HAP-1 (cell line): ENCODE data around the gene KLK8.

Experiments used
- DNase-seq, 2 experiments: peaks; one replicate each; pipeline ENCODE4 v3.0.0-alpha.2; 2016 to 2020; ENCODE audit warnings: low spot score in 2 of 2
- H3K27me3 ChIP-seq: fragments of 250-450 bp; sonication (Bioruptor Pico); 2 replicates; pipeline ENCODE4 v1.5.1; 2020; ENCODE audit warnings: low read depth, mild to moderate bottlenecking, moderate library complexity
- H3K36me3 ChIP-seq: fragments of 250-450 bp; sonication (Bioruptor Pico); replicated peaks from 2 replicates; pipeline ENCODE4 v1.5.1; 2020; ENCODE audit warnings: mild to moderate bottlenecking
- H3K4me1 ChIP-seq: fragments of 250-450 bp; sonication (Bioruptor Pico); 2 replicates; pipeline ENCODE4 v1.5.1; 2020; ENCODE audit warnings: mild to moderate bottlenecking
- H3K4me3 ChIP-seq: fragments of 250-450 bp; sonication (Bioruptor Pico); 2 replicates; pipeline ENCODE4 v1.5.1; 2020; ENCODE audit warnings: mild to moderate bottlenecking, moderate library complexity
- H3K9me3 ChIP-seq: fragments of 250-450 bp; sonication (Bioruptor Pico); 2 replicates; pipeline ENCODE4 v1.5.1; 2020; ENCODE audit warnings: mild to moderate bottlenecking, moderate library complexity
- in situ Hi-C: fragments of 300-500 bp; cut with MboI; formaldehyde crosslinking; loops from 3 replicates; pipeline ENCODE4 v1.14.3; 2020; ENCODE audit warnings: low sequenced_read_pairs, inconsistent platforms, mixed read lengths

Gene KLK8

GRCh38 chr19:50969413-50969760 lies 32.0 kb downstream of the KLK8 start, which contains the start of gene KLK6:
Gene KLK6 (minus strand): TSS chr19:50969591. CDS start chr19:50968104, 1,487 bp downstream.
- Histone ChIP-seq H3K36me3 (no peaks in the 10 kb centered on the region), H3K4me3 (no peak within 1 kb of the TSS), H3K9me3 (no peaks in the 10 kb centered on the region), H3K27me3 (peaks cover 5% of the 10 kb centered on the region; the same call in 1 of the 2 replicates), H3K4me1 (no peaks in the 10 kb centered on the region)
- in situ Hi-C loops: no loop called here
- DNase-seq: no peak

GRCh38 chr19:50968716-50969412 lies 32.5 kb downstream of the KLK8 start:
- Histone ChIP-seq H3K4me1 (no peaks in the 10 kb centered on the region), H3K36me3 (no peaks in the 10 kb centered on the region), H3K9me3 (no peaks in the 10 kb centered on the region), H3K27me3 (peaks cover 3% of the 10 kb centered on the region; the same call in 1 of the 2 replicates), H3K4me3 (no peak overlapping the region)
- in situ Hi-C loops: no loop called here
- no peak for DNase-seq

GRCh38 chr19:50967929-50968715 lies 33.3 kb downstream of the KLK8 start:
- DNase-seq: no peak
- H3K36me3 ChIP-seq: no peaks in the 10 kb centered on the region
- H3K4me3 ChIP-seq: no peak overlapping the region
- no peaks in the 10 kb centered on the region for H3K4me1 ChIP-seq
- H3K9me3 ChIP-seq: no peaks in the 10 kb centered on the region
- H3K27me3 ChIP-seq: peaks cover 3% of the 10 kb centered on the region; the same call in 1 of the 2 replicates
- in situ Hi-C loops: no loop called here

- Histone ChIP-seq H3K9me3 (no peaks in the 10 kb centered on the region), H3K27me3 (no peaks in the 10 kb centered on the region; the same call in 1 of the 2 replicates), H3K36me3 (no peaks in the 10 kb centered on the region), H3K4me1 (no peaks in the 10 kb centered on the region), H3K4me3 (no peak overlapping the region)
- in situ Hi-C loops: no loop called here
- no peak for DNase-seq
These were observed 37.1 kb downstream of the KLK8 start for GRCh38 chr19:50964266-50964665.

- DNase-seq: no peak
- Histone ChIP-seq H3K4me1 (no peaks in the 10 kb centered on the region), H3K4me3 (no peak overlapping the region), H3K9me3 (no peaks in the 10 kb centered on the region), H3K27me3 (no peaks in the 10 kb centered on the region), H3K36me3 (no peaks in the 10 kb centered on the region)
- in situ Hi-C loops: no loop called here
These were observed 38.0 kb downstream of the KLK8 start for GRCh38 chr19:50963381-50963780.

- DNase-seq: no peak
- Histone ChIP-seq H3K9me3 (no peaks in the 10 kb centered on the region), H3K27me3 (no peaks in the 10 kb centered on the region), H3K36me3 (no peaks in the 10 kb centered on the region), H3K4me3 (no peak overlapping the region), H3K4me1 (no peaks in the 10 kb centered on the region)
- in situ Hi-C loops: no loop called here
These were observed 39.2 kb downstream of the KLK8 start for GRCh38 chr19:50962245-50962644.

- DNase-seq: no peak
- Histone ChIP-seq H3K4me3 (no peak overlapping the region), H3K4me1 (no peaks in the 10 kb centered on the region), H3K27me3 (peaks cover 3% of the 10 kb centered on the region; the same call in 1 of the 2 replicates), H3K36me3 (no peaks in the 10 kb centered on the region), H3K9me3 (no peaks in the 10 kb centered on the region)
- in situ Hi-C loops: no loop called here
These were observed 41.5 kb downstream of the KLK8 start for GRCh38 chr19:50959731-50960500.

GRCh38 chr19:50957587-50957986 lies 43.8 kb downstream of the KLK8 start:
- Histone ChIP-seq H3K4me3 (no peak overlapping the region), H3K27me3 (peaks cover 5% of the 10 kb centered on the region; the same call in 1 of the 2 replicates)
- in situ Hi-C loops: no loop called here

GRCh38 chr19:50952910-50953309 lies 48.5 kb downstream of the KLK8 start, which contains the start of gene KLK5:
Gene KLK5 (minus strand): TSS chr19:50953038. CDS start chr19:50952657, 381 bp downstream.
- in situ Hi-C loops: no loop called here
- no peak for DNase-seq
- Histone ChIP-seq H3K4me1 (no peaks in the 10 kb centered on the region), H3K9me3 (no peaks in the 10 kb centered on the region), H3K4me3 (no peak within 1 kb of the TSS), H3K27me3 (peaks cover 5% of the 10 kb centered on the region; the same call in 1 of the 2 replicates), H3K36me3 (no peaks in the 10 kb centered on the region)

More at GRCh38 chr19:50957587-50957986, 43.8 kb downstream of the KLK8 start:
- Histone ChIP-seq H3K4me1 (no peaks in the 10 kb centered on the region), H3K36me3 (no peaks in the 10 kb centered on the region), H3K9me3 (no peaks in the 10 kb centered on the region)
- DNase-seq: no peak

- no peaks in the 10 kb centered on the region for H3K9me3 ChIP-seq
- H3K4me3 ChIP-seq: no peak overlapping the region
- H3K36me3 ChIP-seq: no peaks in the 10 kb centered on the region
- H3K27me3 ChIP-seq: 0 out of 2 replicates have a peak, but pooled peaks cover 1% of the 10 kb centered on the region
- no peaks in the 10 kb centered on the region for H3K4me1 ChIP-seq
- in situ Hi-C loops: no loop called here
- no peak for DNase-seq
These were observed 51.5 kb downstream of the KLK8 start for GRCh38 chr19:50949861-50950260.

GRCh38 chr19:50947123-50947522 lies 54.3 kb downstream of the KLK8 start:
- no peaks in the 10 kb centered on the region for H3K36me3 ChIP-seq
- no peaks in the 10 kb centered on the region for H3K27me3 ChIP-seq
- in situ Hi-C loops: no loop called here
- DNase-seq: no peak
- no peak overlapping the region for H3K4me3 ChIP-seq
- H3K4me1 ChIP-seq: no peaks in the 10 kb centered on the region
- H3K9me3 ChIP-seq: no peaks in the 10 kb centered on the region
